HG03196 (cell line): Measurements from ENCODE around the gene SCLT1.
"Not testable (repeated sequence)": the region's sequence is repeated elsewhere in the genome, so short reads cannot be mapped to it uniquely, and the experiment has no call there.

Experiments used
- ATAC-seq: cut with Tn5 transposase; IDR thresholded peaks from one replicate; pipeline ENCODE4 v1.9.1; 2021; ENCODE audit not compliant: unreplicated experiment

SCLT1 gene

DNA sequence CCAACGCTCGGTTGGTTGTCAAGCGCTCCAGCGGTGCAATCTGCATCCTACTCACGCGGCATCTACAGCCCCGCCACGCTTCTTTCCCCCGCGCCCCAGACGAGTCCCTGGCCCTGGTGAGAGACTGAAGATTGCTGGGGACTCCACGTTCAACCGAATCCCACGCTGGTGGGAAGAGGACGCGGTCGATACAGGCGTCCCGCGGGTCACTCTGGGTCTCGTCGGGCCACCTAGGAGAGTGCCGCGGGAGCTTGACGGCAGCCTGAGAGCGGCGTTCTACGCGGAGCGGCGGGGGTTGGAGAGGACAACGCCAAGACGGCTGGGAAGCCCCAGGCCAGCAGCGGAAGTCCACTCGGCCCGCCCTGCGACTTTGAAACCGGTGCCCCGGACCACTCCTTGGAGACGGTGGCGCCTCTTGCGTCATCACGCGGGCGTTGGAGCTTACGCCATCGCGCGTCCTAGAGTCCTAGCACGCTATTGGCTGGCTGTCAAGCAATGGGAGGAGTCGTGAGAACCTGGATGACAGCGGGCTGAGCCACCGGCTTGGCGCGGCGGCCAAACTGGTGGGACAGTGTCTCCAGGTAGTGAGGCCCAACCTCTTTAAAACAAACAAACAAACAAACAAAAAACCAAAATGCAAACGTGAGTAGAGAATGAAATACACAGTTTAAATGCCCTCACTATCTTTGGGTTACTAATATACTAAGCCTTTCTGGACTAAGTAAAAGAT is at the start of gene SCLT1:
TSS of gene SCLT1 (minus strand) at position 349 of the 730 bp plus-strand sequence. CDS start 436 bp downstream, outside the sequence.
- ATAC-seq: peak; percentile 96

DNA sequence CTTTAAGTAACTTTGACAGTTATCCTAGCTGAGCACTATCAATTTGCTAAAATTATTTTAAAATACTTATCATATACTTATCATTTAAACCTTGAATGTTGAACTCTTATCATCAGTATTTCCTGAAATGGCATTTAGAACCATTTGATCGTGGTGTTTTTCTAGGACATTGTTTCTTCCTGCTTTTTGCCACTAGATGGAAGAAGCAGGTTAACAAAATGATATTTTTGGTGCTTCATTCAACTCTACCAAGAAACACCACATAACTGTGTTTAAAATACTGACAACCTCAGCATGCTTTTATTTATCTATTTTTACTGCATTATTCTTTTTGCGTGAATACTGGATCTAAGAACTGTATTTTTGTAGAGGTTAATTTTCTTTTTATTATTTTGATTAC is 47.2 kb upstream of the SCLT1 start:
- no peak for ATAC-seq

DNA sequence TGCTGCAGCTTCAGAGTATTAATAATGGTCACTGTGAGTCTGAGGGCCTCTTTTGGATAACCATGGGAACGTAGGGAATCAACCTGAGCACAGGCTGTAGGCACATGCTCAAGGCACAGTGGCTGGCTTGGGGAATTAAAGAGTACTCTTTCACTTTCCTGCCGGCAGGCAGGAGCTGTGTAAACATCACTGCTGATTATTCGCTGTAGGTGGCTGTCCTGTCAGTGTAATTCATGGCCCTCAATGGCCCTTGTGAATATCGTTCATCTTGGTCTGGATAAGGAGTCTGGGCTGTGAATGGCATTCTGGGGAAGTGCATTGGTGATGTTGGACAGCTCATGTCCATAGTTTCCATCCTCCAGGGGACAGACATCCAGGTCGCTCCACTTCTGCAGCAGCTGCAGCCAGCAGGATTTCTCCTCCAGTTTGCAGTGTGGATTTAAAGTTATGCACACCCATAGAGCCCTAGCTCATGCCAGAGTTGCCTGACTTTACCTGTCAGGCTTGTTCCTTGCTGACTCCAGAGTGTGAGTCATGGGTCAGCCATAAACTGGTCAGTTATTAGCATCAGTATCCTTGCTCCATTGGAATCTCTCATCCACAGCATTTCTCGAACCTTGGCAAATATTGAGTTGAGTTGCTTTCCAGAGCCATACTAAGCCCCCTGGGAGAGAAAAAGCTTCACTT is 45.6 kb upstream of the SCLT1 start:
- no peak for ATAC-seq

DNA sequence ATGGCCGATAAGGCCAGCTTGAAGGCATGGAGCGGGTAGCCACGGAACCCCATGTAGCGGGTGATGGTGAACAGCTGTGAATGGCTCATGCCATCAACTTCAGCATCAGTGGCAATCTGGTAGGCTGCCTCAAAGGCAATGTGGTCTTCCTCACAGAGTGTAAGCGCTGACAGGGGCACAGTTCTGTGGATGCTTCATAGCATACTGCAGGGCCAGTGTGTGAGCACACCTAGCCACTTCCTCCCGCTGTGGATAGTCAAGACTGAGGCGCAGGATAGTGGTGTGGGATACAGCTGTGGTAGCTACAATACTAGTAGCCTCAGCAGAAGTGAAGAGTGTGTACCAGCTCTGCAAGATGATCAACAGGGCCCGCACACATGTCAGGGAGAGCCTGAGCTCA is 43.1 kb upstream of the SCLT1 start:
- no peak for ATAC-seq

DNA sequence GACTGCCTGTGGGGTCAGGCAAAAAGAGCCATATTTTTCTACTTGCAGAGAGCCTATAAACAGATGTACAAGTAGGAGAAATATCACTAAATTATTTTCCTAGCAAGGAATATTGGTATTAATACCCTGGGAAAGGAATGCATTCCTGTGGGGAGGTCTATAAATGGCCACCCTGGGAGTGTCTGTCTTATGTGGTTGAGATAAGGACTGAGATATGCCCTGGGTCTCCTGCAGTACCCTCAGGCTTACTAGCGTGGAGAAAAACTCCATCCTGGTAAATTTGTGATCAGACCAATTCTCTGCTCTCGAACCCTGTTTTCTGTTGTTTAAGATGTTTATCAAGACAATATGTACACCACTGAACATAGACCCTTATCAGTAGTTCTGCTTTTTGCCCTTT is 38.0 kb upstream of the SCLT1 start:
- ATAC-seq: no peak

DNA sequence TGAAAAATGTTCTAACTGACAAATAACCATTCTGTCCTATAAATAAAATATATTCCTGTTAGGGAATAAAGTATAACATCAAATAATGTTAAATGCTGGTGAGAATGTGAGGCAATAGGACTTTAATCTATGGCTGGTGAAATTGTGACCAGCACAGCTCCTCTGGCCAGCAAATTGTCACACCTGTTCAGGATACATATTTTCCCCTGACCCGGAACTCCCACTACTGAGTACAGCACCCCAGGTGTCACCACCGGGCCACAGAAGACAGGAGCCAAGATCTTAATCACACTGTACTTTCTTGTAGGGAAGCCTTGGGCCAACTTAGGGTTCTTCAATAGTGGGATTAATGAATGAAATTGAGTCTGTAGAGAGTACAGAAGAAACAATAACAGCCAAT is 35.8 kb upstream of the SCLT1 start:
- no peak for ATAC-seq

DNA sequence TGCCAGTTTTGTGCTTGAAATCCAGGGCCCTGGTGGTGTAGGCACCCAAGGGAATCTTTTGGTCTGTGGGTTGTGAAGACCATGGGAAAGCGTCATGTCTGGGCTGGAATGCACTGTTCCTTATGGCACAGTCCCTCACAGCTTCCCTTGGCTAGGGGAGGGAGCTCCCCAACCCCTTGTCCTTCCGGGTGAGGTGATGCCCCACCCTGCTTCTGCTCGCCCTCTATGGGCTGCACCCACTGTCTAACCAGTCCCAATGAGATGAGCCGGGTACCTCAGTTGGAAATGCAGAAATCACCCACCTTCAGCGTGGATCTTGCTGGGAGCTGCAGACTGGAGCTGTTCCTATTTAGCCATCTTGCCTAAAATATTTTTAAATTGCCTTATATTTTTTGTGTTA is 33.3 kb upstream of the SCLT1 start:
- not testable (repeated sequence) for ATAC-seq

DNA sequence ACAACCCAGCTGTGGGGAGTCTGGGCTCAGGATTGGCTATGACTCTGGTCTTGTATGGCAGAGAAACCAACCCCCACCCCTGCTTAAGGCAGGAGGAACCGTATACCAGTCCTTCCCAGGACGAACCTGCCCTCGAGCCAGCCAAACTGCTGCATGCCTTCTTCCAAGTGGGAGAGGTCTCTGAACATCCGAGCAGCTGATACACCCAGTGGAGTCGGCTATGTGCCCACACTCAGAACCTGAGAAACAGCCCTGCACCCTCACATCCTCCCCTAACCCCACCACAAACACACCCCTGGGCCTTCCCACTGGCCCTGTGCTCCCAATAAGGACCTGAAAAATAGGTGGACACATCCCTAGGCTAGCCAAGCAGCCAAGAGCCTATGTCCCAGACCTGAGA is 24.4 kb upstream of the SCLT1 start:
- no peak for ATAC-seq

DNA sequence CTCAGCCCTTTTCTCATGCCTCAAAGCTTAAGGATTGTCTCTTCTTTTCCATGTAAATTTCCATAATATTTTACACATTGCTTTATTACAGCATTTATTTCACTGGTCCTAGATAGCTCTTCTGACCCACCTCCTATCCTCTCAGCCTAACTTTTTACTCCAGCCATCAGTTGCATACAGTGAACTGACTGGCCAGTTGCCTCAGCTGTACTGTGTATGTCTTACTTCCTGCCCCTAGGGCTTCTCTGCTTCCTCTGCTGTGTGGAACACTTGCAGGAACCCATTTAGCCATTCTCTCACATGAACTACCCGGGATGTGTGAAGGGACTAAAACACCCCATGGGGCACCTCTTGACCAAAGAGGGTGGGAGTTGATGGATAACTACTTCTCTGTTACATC is 20.6 kb upstream of the SCLT1 start:
- ATAC-seq: no peak

DNA sequence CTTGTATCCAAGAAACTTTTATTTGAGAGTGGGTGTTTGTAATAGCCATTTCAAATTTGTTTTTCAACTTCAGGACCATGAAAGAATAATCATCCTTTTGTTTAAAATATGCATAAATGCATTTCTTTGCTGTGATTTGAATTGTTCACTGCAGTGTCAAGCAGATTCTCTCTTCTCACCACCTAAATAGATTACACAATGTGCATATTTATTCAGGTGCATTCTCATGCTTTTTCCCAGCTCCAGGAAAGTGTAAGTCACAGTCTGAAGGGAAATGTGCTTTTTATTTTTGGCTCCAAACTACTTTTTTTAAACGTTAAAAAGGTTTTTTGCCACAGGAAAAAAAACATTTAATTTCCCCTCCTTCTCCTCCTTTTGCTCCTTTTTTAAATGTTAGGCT is 20.1 kb upstream of the SCLT1 start:
- ATAC-seq: no peak

DNA sequence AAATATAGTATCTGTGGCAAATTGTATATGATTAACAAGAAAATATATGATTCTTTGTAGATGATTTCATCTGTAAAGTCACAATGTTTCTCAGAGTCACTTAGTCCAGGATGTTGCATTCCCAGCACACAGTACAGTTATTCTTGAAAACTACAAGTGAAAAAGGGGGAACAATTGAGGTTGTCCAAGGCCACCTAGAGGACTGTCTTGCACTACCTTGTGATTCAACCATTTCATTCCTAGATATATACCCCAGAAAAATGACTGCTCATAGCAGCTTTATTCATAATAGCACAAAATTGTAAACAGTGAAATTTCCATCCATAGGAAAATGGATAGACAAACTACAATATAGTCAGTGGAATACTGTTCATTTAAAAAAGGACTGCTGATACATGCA is 18.6 kb upstream of the SCLT1 start:
- ATAC-seq: no peak

DNA sequence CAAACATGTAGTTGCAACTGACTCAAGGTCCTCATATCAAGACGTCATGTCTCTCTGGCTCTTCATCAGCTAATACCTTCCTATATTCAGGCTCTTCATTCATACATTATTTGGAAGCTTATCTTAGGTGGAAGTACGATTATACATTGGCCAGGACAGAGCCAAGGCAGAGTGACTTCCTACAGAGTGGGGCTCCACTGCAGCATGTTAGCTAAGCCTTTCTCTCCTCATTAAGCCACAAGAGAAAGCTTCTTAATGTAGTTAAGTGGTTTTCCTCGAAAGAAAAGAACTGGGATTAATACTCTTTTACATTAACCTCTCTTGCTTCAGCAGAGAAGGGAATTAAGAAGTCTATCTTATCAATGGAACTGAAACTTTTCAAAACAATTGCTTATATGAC is 17.6 kb upstream of the SCLT1 start:
- ATAC-seq: no peak

DNA sequence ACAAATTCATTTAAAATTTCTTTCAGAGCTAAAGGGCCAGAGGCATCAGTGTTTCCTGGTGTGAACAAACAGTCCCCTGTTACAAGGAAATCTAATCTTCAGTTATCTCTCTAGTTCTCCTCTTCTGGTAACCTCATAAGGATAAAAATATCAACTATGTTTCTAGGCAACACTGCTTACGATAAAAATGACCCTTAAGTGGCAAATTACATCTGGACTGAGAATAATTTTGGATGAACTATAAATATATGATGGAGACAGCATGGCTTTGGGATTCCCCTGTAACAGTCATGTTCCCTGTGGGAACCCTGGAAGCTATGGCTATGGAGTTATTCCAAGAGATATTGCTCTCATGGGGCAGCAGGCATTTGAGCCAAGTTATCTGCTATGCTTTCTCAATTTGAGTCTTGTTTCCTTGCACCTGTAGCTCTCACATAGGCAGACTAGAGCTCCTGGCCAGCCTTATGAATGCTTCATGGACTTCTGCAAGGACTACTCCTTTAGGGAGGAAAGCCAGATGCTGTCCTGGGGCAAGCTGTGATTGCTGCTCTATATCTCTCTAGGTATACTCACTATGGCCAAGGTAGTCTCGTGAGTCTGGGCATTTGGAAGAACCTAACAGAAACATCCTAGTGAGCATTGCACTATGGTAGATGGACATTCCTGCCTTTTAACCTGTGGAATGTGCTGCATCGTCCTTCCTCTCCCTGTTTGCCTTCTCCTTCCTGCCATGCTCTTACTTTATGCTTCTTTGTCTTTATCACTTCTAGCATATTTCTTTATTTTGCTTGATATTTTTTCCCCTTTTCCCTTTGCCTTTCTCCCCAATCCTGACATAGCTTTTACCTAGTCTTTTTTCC is 16.9 kb upstream of the SCLT1 start:
- ATAC-seq: no peak

DNA sequence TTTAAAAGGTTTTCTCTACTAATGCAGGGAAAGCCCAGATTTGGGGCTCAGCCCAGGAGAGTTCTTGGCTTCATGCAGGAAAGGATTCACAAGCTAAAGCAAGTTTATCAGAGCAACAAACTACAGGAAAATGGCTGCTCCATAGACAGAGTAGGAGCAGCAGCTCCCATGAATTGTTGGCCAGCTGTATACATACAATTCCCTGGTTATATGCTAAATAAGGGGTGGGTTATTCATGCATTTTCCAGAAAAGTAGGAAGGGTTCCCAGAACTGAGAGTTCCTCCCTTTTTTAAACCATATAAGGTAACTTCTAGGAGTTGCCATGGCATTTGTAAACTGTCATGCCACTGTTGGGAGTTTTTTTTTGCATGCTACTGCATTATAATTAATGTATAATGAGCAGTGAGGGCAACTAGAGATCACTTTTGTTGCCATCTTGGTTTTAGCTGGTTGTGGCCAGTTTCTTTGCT is 5.2 kb upstream of the SCLT1 start:
- ATAC-seq: no peak

DNA sequence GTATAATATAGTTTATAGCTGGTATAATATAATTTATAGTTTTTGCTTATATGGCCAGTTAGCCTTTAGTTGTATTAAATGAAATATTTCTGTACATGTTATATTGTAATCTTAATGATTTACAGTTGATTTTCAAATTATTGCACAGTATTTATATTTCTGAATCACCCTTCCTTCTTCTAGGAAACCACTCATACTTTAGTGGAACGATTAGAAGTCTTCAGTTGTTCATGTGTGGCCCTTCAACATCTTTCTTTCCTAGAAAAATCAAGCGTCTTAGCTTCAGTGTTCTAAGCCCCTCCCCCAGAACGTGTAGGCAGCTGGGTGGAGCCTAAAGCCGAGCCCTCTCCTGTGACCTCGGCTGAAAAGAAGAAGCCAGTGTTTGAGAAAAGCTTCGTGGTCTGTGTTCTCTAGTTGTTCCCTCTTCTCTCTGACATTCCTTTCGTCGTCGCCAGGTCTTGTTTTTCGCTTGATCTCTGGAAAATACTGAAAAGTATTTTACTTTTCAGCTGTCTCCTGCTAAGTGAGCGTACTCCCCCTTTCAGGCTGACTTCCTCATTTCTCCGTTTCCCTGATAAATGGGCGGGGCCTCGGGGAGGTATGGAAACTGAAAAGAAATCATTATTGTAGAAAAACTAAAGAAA is 2.6 kb upstream of the SCLT1 start, which contains the start of gene C4orf33:
TSS of gene C4orf33 (plus strand) at position 342 of the 644 bp plus-strand sequence. CDS start 6,459 bp downstream, outside the sequence.
- ATAC-seq: peak; percentile 44

DNA sequence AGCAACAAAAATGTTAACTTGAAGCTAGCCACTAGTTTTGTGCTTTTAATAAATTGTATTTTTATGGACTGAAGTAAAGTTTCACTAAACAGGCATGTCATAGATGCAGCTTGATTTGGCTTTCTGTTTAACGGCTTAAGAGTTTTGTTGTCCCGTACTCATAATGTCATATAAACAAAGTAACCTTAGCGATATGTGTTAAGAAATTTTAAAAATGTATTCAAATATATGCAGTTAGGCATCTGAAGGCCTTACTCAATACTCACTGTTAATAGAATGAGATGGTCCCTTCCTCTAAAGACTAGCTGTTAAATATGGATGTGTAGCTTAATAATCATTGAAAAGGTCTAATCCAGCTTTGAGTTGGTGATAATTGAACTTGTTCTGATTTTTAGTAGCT is 1.0 kb upstream of the SCLT1 start:
- no peak for ATAC-seq

DNA sequence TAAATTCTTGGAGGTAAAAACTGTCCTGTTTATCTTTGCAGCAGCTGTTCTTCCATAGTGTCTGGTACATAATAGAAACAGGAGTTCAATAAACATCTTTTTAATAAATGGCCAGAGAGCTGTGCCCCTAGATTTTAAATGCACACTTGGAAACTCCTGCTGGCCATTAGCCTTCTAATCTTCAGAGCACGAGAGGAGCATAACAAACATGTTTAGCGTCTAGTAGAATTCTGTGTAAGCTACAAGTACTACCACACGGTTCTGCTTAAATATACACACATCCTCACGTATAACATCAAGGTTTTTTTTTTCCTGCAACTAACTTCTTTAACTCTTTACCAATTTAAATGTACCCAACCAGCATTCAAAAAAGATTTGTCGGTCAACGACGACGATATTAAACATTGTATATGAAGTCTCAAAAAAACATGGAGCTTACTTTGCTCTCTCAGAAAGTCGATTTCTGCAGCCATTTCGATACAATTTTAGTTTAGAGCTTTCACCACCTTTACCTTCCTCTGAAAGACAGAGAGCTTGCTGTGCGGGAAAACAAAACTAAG is 628 bp downstream of the SCLT1 start:
- ATAC-seq: no peak

DNA sequence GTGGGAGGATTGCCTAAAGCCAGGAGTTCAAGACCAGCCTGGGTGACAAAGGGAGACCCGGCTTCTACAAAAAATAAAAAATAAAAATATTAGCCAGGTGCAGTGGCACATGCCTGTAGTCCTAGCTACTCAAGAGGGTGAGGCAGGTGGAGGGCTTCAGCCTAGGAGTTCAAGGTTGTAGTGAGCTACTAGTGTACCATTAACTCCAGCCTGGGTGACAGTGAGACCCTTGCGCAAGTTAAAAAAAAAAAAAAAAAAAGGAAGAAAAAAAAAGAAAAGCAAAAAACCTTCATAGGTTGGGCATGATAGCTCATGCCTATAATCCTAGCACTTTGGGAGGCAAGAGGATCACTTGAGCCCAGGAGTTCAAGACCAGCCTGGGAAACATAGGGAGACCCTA is 5.8 kb downstream of the SCLT1 start:
- no peak for ATAC-seq

DNA sequence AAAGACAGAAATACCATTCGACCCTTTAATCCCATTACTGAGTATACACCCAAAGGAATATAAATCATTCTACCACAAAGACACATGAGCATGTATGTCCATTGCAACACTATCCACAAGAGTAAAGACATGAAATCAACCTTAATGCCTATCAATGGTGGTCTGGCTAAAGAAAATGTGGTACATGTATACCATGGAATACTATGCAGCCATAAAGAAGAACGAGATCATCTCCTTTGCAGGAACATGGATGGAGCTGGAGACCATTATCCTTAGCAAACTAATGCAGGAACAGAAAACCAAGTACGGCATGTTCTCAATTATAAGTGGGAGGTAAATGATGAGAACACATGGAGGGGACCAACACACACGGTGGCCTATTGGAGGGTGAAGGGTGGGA is 7.9 kb downstream of the SCLT1 start:
- no peak for ATAC-seq

DNA sequence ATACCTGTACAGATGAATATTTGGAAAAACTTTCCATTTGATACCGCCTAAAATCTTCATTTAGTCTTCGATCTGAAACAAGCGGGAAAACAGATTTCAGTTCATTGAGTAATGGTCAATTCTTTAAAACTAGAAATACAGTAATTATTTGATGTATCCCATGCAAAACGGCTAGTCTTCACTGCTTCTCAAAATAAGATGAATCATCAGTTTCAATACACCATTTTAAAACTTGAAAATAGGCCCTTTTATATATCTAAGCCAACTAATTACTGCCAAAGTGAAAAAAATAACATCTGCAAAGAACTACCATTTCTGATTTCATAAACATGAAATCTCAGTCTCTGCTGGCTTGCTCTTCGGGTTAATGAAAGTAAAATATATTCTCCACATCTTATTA is 11.0 kb downstream of the SCLT1 start:
- ATAC-seq: no peak

DNA sequence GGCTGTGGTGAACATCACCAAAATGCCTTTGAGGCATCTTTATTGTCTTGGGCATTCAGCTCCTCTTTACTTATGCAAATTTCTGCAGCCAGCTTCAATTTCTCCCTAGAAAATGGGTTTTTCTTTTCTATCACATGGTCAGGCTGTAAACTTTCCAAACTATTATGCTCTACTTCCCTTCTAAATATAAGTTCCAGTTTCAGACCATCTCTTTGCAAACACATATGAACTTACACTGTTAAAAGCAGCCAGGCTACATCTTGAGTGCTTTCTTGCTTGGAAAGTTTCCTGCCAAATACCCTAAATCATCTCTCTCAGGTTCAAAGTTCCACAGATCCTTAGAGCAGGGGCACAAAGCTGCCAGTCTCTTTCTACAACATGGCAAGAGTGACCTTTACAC is 13.2 kb downstream of the SCLT1 start:
- no peak for ATAC-seq
